Measurements from ENCODE around the gene MTARC1.

MTARC1 gene

DNA sequence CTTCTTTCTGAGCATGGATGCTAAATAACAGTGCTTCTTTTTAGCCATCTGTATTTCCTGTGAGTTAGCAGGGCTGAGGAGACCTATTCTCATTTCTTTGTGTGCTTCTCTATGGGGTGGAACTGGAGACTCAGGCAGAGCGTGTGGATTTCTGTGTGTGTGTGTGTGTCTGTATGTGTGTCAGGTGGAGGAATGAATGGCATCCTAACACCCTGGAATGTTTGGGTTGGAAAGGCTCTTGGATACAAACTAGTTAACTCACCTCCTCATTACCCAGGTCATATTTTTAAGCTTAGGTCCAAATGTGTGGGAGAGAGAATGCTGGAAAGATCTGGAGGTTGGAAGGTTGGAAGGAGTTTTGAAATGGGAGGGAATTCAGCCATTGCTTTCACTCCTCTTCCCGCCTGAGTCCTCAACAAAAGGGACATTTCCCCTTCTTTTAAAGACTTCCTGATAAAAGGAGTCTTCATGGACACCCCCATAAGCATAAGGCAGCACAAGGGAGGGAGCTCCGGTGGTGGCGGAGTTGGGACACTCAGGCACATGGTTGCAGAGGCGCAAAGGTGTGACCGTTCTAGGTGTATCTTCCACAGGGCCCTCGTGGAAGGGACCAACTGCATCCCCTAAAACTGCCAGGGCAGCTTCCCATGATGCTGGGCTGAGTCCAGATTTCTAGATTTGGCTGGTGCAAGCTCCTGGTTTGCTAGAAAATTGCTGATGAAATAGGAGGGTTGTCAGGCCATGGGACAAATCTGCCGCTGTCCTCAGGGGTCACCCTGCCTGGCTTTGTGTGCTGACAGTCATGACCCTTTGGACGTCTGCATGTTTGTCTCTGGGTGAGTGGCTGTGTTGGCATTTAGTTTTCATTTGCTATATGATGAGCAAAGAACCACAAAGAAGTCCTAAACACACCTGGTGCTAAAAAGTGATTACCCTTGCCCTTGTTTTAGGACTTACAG lies 37.6 kb downstream of the MTARC1 start:
- TF ChIP-seq GATA3 (IDR thresholded peaks at IDR 0.05; ENCODE audit: low read depth, low read length) (no peak), GATA2 (IDR thresholded peaks at IDR 0.05; ENCODE audit: low read depth, low read length) (no peak)

DNA sequence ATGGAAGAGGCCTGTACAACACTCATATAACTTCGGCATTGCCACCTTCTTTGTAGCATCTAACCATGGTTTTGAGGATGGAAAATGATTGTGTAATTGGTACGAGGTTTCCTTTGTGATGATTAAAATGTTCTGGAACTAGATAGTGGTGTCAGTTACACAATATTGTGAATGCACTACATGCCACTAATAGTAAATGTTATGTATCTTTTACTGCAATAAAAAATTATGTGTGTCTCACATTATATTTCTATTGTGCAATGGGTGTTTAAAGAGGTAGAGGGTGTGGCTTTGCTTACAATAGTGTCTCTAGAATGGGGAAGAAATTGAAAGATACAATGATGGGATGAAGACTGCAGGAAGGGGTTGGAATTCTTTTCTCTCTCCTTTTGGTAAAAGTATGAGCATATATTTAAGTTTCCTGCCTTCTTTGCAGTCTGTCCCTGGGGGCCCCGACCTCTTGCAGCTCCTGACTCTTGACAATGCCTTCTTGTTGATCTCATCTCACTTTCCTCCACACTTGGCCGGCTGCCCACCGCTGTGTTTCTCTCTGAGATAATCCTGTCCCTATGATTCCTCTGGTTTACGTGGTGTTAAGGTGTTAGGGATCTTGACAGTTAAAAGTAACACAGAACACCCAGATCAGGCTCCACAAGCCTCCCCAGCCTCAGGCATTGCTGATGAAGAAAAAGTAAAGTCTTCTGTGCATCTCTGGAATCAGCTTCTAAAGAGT lies 39.3 kb downstream of the MTARC1 start:
- TF ChIP-seq GATA2 (IDR thresholded peaks at IDR 0.05; ENCODE audit: low read depth, low read length) (no peak), GATA3 (IDR thresholded peaks at IDR 0.05; ENCODE audit: low read depth, low read length) (no peak)

- TF ChIP-seq GATA3 (IDR thresholded peaks at IDR 0.05; ENCODE audit: low read depth, low read length): no peak
- no peak for TF ChIP-seq GATA2 (IDR thresholded peaks at IDR 0.05; ENCODE audit: low read depth, low read length)
Measured at GRCh38 chr1:220826729-220827128, 40.0 kb downstream of the MTARC1 start.

GRCh38 chr1:220827445-220828178 lies 40.9 kb downstream of the MTARC1 start:
- TF ChIP-seq GATA3 (IDR thresholded peaks at IDR 0.05; ENCODE audit: low read depth, low read length): no peak
- TF ChIP-seq GATA2 (IDR thresholded peaks at IDR 0.05; ENCODE audit: low read depth, low read length): no peak

GRCh38 chr1:220828179-220828490 lies 41.4 kb downstream of the MTARC1 start:
- no peak for TF ChIP-seq GATA2 (IDR thresholded peaks at IDR 0.05; ENCODE audit: low read depth, low read length)
- TF ChIP-seq GATA3 (IDR thresholded peaks at IDR 0.05; ENCODE audit: low read depth, low read length): no peak

DNA sequence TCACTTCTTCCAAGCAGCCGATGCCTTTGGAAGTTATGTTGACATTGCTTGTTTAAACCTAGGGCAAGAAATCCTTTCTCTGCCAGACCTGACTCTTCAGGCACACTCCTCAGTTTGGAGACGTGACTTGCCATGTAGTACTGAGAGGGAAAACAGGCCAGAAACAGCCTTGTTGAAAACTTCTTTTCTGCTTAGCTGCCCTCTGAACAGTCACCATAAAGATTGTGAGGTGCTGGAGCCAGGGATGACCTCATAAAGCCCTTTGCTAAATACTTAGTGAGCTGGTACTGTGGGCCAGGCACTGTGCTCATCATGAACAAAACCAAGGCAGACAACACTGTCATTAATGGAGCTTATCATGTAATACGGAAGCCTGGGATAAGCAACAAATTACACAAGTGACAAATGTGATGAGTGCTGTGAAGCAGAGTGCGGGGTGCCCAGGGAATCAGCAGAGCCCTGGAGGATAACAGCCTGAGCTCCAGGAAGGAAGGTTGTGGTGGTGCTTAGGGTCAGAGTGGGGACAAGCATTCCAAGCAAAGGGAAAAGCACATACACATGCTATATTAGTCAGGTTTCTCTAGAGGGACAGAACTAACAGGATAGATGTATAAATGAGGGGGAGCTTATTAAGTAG lies 42.4 kb downstream of the MTARC1 start:
- TF ChIP-seq GATA3 (IDR thresholded peaks at IDR 0.05; ENCODE audit: low read depth, low read length): no peak
- TF ChIP-seq GATA2 (IDR thresholded peaks at IDR 0.05; ENCODE audit: low read depth, low read length): no peak

DNA sequence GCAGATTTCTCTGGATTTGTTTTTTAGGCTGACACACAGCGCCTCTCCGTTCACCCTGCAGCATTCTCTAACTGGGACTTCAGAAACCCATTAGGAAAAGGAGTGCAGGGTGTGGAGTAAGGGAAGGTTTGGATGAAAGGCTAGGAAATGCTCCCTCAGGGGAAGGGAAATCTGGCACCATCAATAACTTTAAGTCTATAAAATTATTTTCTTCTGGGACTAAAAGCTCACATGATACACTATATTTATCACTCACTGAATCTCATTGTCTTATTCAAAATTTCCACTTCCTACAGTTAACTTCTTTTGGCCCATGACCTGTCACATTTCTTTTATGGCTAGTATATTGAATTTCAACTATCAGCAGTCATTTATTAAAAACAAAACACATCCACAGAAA lies 46.7 kb downstream of the MTARC1 start:
- no peak for TF ChIP-seq GATA3 (IDR thresholded peaks at IDR 0.05; ENCODE audit: low read depth, low read length)
- TF ChIP-seq GATA2 (IDR thresholded peaks at IDR 0.05; ENCODE audit: low read depth, low read length): no peak

- TF ChIP-seq GATA3 (IDR thresholded peaks at IDR 0.05; ENCODE audit: low read depth, low read length) (no peak), GATA2 (IDR thresholded peaks at IDR 0.05; ENCODE audit: low read depth, low read length) (no peak)
Measured at GRCh38 chr1:220834155-220834870, 47.6 kb downstream of the MTARC1 start.
